Measurements from ENCODE around the gene UBAP2.
"Not testable (repeated sequence)": the region's sequence is repeated elsewhere in the genome, so short reads cannot be mapped to it uniquely, and the experiment has no call there.

UBAP2 gene

DNA sequence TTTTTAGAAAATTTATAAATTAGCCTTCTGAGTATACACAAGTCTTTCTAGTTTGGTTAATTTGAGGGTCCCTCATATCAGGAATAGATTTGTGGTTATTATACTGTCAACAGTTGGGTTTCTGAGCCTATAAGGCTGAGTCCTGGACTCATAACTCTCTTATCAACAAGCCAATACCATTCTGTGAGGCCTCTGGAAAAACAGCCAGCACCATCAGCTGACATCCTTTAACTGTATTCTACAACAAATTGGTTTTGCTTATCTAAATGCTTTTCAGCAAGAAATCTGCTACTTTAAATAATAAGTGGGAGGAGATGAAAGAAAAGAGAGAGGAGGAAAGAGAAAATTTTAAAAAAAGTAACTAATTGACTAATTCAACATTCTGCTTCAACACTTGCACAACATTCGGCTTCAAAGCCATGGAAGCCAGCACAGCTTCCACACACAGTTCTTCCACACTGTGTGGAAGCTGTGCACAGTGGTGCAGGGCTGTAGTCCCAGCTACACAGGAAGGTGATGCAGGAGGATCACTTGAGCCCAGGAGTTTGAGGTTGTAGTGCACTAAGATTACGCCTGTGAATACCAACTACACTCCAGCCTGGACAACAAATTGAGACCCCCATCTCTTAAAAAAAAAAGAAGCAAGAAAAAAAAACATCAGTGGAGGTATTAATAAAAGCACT is 84.5 kb downstream of the UBAP2 start:
- no peak for DNase-seq (ENCODE audit: low spot score)

DNA sequence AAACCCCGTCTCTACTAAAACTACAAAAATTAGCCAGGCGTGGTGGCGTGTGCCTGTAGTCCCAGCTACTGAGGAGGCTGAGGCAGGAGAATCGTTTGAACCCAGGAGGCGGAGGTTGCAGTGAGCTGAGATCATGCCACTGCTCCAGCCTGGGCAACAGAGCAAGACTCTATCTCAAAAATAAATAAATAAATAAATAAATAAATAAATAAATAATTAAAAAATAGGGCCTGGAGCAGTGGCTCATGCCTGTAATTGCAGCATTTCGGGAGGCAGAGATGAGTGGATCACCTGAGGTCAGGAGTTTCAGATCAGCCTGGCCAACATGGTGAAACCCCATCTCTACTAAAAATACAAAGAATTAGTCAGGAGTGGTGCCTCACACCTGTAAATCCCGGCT is 86.2 kb downstream of the UBAP2 start:
- not testable (repeated sequence) for DNase-seq (ENCODE audit: low spot score)

DNA sequence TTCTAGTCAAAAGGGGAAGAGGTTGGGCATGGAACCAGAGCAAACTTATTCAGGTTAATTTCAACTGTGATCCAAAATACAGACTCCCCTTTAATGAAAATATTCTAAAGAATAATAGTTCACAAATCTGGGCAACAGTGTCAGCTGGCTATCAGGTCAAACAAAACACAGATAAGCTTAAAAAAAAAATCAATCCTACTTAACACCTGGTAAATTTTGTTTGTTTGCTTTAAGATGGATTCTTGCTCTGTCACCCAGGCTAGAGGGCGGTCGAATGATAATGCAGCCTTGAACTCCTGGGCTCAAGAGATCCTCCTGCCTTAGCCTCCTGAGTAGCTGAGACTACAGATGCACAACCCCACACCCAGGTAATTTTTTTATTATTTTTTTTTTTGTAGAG is 89.0 kb downstream of the UBAP2 start:
- no peak for DNase-seq (ENCODE audit: low spot score)

DNA sequence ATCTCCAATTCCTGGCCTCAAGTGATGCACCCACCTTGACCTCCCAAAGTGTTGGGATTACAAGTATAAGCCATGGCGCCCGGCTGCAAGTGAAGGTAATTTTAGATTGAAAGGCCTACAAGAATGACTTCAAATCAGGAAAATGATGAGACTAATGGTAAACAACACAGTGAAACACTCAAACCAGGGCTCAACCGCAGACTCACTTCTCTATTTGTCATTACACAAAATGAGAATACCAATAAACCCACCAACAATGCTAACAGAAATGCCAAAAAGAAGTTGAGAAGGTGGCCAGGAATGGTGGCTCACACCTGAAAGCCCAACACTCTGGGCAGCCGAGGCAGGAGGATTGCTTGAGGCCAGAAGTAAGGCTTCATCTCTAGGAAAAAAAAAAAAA is 92.1 kb downstream of the UBAP2 start:
- DNase-seq (ENCODE audit: low spot score): no peak

DNA sequence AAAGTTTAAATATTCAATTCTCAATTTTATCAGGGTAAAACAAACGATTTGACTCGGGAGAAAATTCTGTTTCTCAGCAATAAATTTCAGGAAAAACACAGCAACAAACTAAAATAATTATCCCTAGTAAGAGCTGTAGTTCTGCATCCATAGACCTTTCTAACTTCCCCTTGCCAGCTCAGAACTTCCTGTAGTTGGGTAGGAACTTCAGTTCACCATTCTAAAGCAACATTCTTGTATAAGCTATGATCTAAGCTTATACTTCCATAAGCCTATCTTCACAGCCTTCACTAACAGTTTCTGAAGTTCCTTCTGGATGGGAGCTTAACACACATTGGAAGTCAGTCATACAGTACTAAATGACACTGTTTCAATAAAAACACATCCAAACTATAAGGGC is 96.6 kb downstream of the UBAP2 start:
- no peak for DNase-seq (ENCODE audit: low spot score)

DNA sequence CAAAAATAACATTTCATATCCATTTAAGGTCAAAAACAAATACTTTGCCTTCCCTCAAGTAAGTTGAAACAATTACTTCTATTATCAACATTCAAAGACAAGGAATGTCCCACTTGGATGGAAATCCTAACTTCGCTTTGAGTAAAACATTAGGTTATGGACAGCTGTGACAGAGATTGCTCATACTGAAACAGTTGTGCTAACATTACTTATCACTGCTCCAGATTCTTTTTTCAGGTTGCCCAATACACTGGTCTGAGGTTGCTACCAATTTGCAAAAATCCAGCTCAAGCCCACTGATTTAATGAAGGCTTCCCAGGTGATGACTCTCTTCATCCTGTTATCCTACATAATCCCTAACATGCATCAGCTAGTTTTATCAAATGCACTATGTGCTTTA is 98.3 kb downstream of the UBAP2 start:
- no peak for DNase-seq (ENCODE audit: low spot score)

DNA sequence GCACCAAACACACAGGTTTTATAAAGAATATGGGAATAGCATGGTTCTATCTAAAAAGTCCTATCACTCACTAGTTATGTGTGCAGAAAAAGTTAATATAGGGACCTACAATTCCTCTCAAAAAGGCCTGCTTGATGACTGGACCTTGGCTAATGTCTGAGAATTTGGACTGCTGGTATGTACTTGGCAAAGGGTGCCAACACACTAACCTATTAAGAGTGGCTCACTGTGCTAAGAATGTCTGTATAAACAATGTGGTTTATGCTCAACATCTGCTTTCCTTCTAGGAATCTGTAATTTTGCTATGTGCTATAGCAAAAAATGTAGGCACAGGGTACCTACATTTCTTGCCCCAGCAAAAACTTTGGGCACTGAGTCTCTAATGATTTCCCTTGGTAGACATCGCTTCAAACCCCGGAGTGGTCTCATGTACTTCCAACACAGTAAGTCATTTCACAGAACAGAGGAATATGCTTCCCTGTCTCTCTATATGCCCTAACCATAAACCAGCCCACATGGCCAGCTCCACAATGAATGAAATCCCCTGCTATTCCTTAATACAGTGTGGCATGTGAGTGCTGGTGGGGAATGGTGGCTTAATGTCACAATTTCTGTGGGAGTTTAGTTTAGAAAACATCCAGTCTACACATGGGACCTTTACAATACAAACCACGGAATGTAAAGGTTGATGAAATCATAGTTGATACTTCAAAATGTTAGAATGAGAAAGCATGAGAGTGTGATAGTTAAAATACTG is 101.7 kb downstream of the UBAP2 start:
- DNase-seq (ENCODE audit: low spot score): no peak

DNA sequence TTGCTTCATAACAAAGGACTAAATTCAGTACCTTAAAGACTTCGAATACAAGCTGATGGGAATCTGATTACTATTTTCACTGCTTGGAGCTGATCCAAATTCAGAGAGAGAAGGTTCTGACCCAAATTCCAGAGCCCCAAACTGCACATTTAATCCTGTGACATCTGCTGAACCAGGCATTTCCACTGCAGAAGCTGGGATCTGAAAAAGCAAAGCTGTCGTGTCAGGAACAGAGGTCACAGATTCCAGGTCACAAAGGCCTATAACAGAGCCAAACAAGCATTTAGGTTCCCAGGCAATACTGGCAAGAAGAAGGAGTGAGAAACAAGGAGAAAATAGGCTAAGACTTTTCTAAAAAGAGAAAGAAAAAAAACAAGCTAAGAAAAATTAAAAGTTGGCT is 105.3 kb downstream of the UBAP2 start:
- DNase-seq (ENCODE audit: low spot score): no peak

DNA sequence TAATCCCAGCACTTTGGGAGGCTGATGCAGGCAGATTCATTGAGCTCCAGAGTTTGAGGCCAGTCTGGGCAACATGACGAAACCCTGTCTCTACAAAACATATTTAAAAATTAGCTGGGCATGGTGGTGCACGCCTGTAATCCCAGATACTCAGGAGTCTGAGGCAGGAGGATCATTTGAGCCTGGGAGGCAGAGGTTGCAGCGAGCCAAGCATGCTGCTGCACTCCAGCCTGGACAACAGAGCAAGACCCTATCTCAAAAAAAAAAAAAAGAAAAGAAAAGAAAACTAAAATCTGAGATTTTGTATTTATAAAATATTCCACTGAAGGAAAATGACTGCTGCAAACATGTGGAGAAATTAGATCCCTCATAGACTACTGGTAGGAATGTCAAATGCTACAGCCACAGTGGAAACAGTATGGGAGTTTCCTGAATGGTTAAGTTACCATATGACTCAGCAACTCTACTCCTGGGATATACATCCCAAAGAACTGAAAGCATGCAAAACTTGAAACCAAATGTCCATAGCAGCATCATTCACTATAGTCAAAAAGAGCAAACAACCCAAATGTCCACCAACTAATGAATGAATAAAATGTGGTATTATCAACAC is 106.1 kb downstream of the UBAP2 start:
- DNase-seq (ENCODE audit: low spot score): no peak

DNA sequence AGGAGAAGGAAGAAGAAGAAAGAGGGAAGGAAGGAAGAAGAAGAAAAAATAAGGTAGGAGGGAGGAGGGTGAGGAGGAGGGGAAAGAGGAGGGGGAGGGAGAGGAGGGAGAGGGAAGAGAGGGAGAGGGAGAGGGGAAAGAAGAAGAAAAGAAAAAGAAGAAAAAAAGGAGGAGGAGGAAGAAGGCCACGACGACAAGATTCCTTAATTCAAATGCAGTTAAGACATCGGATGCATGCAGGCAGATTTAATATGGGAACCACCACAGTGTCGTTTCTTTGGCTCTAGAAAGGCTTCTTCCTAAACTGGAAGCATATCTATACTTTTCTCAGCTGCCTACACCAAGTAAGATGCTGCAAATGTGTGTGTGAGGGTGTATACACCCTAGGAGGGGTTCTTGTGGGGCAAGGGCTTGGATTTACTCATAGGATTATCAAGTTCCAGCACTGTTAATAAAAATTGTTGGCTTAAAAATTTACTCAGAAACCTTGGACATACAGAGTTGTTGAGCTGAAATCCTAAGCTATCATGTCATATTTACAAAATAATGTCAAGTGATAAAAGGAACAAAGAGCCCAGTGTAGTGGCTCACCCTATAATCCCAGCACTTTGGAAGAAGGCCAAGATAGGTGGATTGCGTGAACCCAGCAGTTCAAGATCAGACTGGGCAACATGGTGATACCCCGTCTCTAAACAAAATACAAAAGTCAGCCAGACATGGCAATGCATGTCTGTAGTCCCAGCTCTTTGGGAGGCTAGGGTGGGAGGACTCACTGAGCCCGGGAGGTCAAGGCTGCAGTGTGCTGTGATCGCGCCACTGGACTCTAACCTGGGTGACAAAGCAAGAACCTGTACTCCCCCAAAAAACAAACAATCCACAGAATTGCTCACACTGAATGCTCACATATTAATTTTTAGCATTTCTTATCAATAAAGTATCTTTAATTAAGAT is 108.5 kb downstream of the UBAP2 start:
- no peak for DNase-seq (ENCODE audit: low spot score)

DNA sequence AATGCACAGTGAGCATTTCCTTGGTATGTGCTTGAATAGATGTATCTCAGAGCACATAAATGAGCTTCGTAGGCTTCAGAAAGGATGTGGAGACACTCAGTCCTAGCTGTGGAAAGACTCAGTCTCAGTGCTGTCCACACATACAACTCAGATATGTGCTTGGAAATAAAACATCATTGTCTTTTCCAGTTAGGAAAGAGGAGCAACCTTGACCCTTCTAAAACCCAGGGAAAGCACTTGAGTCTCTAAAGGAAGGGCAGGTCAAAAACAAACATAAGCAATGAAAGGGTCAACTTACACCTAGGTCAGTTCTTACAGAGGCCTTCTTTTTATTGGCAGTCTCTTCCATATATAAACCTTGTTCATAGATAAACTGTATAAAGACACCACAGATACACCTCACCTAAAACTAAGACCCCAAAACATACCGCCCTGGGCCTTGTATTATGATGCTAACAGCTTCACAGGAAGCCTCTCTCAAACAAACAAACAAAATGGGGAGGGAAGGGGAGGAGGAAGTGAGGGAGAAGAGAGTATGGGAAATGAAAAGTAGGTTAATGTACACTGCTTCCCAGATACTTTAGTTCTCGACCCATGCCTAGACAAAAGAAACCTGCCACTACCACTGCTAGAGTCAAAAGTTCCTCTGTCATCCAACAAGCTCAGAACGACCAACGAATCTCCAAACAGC is 114.4 kb downstream of the UBAP2 start:
- DNase-seq (ENCODE audit: low spot score): no peak

DNA sequence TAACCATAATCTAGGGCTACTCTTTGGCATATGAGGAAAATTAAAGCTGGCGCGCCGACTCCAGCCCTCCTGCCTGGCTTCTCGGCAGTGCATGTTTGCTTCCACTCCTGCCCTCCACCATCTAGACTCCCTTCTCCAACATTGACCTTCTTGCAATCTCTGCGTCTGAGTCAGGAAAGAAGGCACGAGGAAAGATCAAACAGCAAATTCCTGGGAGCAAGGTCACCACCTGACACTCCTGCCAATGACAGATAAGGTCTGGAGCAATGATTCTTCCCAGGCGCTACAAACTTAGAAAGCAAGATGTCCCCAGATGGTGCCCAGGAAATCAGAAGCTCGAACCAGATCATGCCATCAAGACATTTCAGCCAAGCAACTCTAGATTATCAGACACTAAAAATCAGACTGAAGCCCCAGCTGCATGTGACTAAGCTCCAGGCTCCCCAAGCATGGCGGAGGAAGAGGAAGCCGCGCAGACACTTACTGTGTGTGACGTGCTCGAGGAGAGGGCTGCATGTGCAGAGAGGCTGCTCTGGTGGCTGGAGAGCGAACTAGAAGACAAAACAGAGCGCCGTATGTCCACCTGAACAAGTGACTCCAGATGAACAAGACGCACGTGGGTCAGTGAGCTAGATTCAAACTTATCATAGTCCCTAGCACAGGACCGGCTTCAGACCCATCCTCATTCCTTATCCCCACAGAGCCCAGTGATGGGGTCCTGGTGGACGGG is 116.4 kb downstream of the UBAP2 start:
- DNase-seq (ENCODE audit: low spot score): no peak

DNA sequence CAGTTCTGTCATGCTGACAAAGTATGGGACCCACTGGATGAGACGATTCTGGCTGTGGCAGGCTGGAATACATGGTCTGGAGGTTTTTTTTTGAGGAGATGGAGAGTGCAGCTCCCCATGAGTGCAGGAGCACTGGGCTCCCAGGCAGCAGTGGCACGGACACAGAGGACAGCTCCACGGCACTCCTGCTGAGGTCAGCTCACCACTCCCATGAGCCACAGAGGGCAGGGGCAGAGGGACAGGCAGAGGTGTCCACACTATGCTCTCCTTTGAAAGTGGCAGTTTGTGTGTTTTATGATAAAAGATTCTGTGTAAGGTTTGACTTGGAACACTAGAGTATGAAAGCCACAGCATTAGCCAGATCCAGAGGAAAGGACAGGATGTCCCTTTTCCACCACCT is 117.4 kb downstream of the UBAP2 start:
- DNase-seq (ENCODE audit: low spot score): no peak

DNA sequence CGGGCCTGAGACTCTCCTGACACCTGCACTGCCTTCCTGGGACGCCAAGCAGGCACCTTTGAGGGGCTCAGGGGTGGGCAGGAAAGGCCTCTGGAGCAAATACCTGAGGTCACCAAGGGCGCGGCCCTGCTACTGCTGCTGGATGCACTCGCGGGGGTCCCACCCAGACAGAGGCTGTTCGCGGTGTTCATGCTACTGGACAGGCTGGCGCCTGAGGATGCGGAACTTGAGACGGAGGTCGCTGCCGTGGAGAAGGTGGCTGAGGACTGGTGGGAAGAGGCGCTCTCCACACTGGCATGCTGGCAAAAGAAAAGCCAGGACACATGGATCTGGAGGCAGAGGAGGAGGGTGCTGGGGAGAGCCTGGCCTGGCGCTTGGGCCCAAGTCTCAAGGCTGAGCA is 121.0 kb downstream of the UBAP2 start:
- DNase-seq (ENCODE audit: low spot score): no peak

DNA sequence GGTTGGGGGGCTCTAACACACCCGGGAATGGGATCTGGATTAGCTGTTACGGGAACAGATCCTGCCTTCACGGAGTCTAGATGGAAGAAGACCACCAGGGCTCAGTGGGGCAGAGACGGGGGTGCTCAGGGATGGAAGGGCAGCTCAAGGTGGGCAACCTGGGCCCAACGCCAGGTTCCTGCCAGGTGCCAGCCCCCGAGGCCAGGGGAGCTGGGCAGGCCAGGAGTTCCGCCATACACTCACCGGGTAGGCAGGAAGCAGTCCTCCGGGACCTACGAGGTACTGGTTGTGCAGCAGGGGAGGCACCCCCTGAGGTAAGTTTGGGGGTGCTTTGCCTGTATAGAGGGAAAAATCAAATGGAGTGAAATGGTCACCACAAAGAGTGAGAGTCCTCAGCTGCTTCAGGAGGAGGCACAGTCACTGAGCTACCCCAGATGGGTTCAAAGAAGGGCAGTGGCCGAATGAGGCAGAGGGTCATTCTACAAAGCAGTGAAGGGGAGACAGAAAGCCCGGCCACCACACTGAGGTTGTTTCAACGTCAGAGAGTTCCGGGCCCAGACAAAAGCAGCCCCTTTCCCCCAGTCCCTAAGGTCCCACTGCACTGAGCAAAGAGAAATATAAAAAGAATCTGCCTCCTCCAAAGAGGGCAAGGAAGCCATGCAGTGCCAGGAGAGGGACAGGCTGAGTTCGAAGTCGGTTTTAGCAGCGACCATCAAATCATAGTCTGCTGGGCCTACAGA is 121.8 kb downstream of the UBAP2 start:
- no peak for DNase-seq (ENCODE audit: low spot score)

DNA sequence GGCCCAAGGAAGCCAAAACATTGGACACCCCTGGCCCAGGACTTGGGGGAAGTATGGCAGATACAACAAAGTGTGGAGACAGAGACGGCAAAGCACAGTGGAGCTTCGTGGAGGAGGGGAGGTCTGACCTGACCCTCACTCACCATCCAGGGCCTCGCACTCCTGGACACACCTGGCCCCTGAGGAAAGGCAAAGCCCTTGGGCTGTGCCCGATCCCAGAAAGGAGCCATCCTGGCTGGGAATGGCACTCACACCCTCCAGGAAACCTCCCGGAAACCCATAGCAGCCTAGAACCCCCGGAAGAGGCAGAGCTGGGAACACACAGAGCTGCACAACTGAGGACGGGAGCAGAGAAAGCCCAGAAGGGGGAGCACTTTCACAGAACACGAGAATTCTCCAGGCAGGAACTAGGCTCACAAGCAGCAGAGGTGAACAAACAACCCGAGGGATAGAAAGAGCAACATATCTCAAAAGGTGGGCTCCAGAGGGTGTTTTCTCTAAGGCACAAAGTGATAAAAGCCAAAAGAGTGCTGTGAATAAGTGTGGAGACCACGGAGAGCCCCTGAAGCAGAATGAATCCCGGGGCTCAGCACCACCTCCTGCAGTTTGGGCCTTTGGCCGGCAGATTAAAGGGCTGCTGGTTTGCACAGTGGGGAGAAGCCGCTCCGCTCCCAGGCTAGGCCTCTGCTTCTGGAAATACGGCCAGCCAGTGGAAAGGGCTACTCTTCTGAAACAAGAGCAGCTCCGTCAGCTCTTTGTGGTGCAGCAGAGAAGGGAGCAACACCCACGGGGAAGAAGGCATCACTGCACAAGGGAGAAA is 123.5 kb downstream of the UBAP2 start:
- no peak for DNase-seq (ENCODE audit: low spot score)

DNA sequence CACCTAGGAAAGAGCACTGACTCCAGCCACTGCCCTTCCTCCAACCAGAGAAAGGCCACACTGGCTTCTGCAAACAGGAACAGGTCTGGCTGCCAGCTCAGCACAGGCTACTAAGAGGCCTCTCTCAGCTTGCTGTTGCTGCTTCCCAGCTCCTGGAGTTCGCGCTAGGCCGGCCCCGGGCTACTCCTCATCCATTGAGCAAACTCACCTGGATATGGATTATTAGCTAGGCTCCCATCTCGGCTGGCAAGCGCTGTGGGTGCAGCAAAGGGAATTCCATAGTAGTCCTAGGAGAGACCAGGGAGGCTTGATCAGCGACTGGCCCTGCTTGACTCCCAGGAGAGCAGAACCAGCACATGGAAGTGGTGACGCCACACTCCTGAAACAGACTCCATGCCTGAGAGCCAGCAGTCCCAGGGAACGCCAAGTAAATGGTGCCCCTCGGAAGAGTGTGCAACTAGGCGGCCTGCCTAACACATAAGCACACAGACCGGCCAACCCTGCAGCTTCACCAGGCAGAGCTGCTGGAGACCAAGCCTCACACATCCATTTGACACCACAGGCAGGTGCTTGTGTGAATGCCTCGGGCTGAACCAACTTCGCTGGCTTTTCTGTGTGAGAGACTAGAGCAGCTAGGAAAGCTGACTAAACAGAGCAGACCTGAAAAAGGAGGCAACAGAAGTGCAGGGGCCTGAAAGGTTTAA is 124.5 kb downstream of the UBAP2 start:
- DNase-seq (ENCODE audit: low spot score): no peak

DNA sequence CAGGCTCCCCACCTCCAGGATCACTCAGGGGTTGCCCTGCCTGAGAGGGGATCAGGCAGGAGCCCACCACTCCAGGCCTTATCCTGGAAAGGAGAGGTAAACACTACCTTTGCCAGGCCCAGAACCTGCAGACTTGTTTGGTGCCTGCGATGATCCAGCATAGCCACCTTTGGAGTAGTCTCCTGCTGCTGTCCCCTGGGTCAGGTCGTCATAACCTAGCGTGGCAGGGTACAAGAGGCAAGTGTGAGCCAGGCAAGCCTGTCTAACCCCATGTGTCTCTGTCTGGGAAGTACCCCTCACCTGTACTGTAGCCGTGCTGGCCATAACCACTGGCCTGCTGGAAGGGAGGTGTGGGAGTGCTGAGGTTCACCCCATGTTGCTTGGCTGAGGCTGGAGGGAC is 125.6 kb downstream of the UBAP2 start:
- no peak for DNase-seq (ENCODE audit: low spot score)
